Esophagus mucosa (tissue), 1 donor: ENCODE results near the gene GNB2. TPM values are rescaled to one million over a fixed set of nuclear protein-coding genes. Genes with fewer than 3 reads are reported as not detected.

ENCODE experiments used
- ATAC-seq: fragments of 200-7000 bp; cut with Tn5 transposase; one replicate; pipeline ENCODE4 v1.9.1; 2020
- total RNA-seq: library from RNA; stranded (reverse); gene quantifications from one replicate; pipeline ENCODE4 v1.2.4, GENCODE V29; 2023
- donor health status: DM: yes; HTN: yes; CAD: no.

The GNB2 gene
- total RNA-seq, 1 donor from 2014 or later = 289 TPM

DNA sequence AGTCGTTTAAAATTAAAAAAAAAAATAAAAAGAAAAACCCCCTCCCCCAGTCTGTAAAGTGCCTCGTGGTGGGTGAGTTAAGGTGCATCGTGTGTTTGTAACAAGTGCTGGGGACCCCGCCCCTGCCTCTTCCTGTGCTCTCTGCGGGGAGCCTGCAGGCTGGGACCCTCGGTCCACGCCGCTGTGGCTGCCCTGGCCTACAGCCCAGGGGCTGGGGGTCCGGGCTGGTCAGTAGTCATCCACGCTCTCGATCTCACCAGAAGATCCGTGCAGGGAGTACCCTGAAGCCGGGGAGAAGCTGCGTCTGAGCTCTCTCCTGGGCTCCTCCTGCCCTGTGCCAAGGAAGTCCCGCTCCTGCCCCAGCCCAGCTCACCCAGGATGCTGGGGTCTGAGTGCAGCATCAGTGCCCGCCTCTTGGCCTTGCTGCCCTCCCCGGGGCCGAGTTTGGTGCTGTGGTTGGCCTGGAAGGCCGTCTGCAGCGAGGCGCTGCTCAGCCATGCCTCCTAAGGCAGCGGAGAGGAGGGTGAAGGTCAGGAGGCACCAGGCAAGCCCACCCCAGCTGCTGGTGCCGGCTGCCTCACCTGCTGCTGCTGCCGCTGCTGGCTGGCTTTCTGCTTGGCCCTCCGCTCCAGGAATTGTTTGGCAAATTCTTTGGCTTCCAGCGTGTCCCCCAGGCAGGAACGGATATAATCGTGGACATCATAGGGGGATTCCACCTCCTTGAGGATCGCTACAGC lies 8.1 kb downstream of the GNB2 start:
- ATAC-seq = peak; percentile 0

DNA sequence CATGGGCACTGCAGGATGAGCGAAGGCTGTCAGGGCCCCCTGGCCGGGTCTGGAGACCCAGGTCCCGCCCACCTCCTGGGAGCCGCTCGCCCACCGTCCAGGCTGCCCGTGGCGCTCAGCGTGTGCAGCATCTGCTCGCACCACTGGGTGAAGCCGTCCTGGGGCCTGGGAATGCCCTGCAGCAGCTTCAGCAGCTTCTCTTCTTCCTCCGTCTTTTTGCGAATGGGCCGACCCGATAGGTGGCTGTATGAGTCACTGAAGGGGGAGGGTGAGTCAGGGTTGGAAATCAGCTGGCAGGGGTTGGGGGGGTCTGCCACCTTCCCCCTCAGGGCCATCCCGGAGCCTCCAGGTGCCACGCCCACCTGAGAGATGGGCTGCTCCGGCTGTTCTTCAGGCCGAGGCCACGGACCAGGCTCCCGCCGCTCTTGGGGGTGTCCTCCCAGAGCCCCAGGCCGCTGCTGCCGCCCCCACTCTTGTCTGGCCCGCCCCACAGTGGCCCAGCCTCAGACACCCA lies 8.7 kb downstream of the GNB2 start:
- ATAC-seq = no peak

DNA sequence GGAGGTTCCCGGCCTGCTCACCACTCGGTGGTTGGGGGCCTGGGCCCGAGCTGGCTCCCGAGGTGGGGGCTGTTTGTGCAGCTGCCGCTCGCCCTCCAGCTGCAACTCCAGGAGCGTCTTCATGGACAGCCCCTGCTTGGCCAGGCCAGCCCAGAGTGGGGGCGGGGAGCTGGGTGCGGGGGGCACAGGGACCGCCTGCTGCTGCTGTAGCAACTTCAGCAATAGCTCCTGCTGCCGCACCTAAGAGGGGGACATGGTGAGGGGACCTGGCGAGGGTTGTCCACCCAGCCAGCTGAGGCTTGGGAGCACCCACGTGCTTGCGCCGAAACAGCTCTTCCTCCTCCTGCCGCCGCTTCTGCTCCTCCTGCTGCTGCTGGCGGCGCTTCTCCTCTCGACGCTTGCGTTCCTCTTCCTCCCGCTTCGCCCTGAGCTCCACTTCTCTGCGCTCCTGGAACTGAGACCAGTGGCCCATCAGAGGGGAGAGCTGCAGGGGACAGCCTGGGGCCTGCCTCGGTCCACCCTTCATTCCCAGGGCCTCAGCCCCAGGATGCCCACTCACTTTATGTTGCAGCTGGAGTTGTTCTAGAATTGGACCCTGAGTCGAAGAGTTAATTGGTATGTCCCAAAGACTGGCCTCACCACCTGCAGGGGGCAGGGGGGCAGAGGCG lies 9.6 kb downstream of the GNB2 start:
- ATAC-seq = no peak

- ATAC-seq = no peak
Measured at GRCh38 chr7:100683659-100684533, 10.4 kb downstream of the GNB2 start.

DNA sequence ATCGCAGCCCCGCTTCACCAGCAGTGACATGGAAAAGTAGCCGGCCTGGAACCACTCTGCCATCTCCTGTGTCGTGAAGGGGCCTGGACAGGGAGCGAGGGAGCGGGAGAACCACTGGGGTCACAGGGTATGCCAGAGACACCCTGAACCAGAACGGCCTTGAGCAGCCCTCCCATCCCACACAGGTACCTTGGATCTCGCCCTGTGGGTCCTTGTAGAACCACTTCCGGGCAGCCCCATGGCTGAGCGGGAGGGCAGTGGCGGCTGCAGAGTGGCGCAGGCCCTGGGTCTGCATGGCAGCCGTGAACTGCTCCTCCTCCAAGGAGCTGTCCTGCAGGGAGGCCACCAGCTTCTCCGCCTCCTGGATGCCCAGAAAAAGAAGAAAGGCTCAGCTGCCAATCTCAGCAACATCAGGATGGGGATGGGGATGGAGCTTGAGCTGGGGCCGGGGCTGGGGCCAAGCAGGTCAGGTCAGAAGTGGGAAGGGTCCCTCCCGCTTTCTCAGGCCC lies 11.0 kb downstream of the GNB2 start:
- no peak for ATAC-seq

DNA sequence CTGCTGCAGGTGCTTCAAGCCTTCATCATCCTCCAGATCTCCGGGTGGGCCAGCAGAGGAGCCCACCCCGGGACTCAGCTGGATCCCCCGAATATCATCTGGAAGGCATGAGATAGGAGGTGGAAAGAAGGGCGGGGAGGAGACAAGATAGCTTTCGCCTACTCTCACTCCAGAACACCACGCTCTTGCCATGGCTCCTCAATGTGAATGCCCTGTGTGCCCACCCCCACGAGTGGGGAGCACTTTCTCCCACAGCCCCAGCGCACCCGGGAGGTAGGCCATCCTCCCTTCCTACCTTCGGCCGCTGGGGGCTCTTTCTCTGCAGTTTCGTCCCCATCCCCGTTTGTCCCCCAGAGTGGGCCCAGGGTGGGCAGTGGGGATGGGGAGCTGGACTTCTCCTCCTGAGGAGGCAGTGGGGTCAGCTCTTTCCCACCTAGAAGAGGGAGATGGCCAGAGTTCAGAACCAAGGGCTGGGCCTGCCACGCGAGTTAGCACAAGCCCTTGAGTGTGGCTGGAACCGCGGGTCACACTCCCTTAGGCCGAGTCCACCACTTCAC lies 11.6 kb downstream of the GNB2 start:
- no peak for ATAC-seq

DNA sequence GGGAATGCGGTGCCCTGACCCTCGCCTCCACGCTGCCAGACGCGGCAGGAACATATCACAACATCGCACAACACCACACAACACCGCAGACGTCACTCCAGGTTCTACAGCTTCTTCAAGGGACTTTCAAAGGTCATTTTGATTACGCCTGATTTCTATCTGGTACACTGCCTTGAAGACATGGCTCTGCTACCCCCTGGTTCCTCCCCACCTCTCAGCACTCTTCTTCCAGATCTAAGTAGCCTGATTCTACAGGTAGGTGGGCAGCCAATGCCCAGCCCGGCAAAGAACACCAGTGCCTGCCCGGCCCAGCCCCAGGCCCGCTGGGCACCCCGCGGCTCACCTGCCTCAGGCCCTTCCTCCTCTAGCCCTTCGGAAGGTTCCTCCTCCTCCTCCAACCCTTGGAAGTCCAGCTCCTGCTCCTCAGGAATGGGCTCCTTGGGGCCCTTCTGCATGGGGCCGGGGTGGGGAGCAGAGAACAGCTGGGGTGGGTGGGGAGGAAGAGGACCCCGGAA lies 12.1 kb downstream of the GNB2 start:
- no peak for ATAC-seq

GRCh38 chr7:100686201-100686821 lies 12.8 kb downstream of the GNB2 start:
- ATAC-seq = no peak

- ATAC-seq = no peak
Measured at GRCh38 chr7:100686822-100687211, 13.3 kb downstream of the GNB2 start.

DNA sequence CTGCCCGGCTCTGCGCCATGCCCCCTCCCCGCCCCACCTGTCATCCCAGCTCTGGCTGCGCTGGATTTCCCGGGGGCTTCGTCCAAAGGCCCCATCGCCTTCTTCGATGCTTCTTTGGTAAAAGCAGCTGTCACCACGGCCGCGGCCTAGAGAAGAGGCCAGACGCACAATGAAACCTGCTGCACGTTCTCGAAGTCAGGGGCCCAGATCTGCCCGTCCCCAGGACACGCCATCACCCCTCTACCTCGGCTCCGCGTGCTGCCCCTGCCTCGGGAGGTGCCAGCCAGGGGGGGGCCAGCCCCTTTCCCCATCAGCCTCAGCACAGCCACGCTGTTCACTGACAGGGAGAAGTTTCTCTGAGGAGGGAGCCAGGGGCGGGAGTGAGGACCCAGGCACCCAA lies 13.7 kb downstream of the GNB2 start:
- no peak for ATAC-seq

GRCh38 chr7:100687751-100688300 lies 14.3 kb downstream of the GNB2 start:
- no peak for ATAC-seq

DNA sequence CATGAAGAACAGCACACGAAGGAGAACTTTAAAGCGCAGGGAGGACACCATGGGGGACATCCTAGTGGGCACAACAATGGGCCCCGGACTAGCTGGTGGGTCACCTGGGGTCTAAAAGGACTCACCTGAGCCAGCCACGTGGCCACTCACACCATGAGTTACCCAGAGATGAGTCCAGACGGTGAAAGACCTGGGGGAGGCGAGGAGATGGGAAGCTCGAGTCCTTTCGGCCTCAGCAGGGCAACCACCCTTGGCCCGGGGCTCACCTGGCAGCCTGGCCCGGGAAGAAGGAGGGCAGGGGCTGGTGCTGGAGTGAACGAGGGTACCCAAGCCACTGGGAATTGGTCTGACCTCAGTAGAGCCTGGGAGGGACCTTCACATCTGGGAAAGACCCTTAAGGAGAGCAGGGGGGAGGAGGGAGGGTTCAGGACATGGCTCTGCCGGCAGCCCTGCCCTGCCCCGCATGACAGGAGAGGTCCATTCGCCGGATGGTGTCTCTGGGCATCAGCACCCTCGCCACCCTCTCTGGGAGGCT lies 14.9 kb downstream of the GNB2 start:
- no peak for ATAC-seq

- no peak for ATAC-seq
Measured at GRCh38 chr7:100689230-100690135, 15.9 kb downstream of the GNB2 start.

GRCh38 chr7:100691676-100692577 lies 18.4 kb downstream of the GNB2 start:
- peak; percentile 65 for ATAC-seq

- no peak for ATAC-seq
Measured at GRCh38 chr7:100692578-100692961, 19.0 kb downstream of the GNB2 start.

GRCh38 chr7:100693312-100694097 lies 20.0 kb downstream of the GNB2 start:
- peak; percentile 33 for ATAC-seq

GRCh38 chr7:100694098-100694745 lies 20.7 kb downstream of the GNB2 start, which contains the start of gene GIGYF1:
Gene GIGYF1 (minus strand): TSS chr7:100694250. CDS start chr7:100688238, 6,012 bp downstream.
- ATAC-seq = peak; percentile 35

DNA sequence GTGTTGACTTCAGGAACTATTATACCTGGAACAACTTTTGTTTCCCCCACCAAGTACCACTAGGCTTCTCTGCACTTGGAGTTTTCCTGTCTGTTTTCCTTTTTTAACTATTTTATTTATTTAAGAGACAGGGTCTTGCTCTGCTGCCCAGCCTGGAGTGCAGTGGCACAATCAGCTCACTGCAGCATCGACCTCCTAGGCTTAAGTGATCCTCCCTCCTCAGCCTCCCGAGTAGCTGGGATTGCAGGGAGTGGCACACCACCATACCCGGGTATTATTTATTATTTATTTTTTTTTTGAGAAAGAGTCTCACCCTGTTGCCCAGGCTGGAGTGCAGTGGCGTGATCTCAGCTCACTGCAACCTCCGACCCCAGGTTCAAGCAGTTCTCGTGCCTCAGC lies 22.6 kb downstream of the GNB2 start:
- ATAC-seq = no peak
